Esophagus muscularis mucosa (tissue), 4 donors: ENCODE measurements around the gene FERMT3.

Experiments used
- CTCF ChIP-seq, 3 experiments: fragments of 200-600 bp in 2 of 3; fragments of 450-650 bp in 1 of 3; sonication (generic) in 2 of 3; IDR thresholded peaks; one replicate each; pipeline ENCODE4 v1.5.1; 2017 to 2019; ENCODE audit warnings: antibody characterized with exemption in 3 of 3, mild to moderate bottlenecking in 2 of 3, moderate library complexity in 1 of 3
- EP300 ChIP-seq: sonication (generic); formaldehyde crosslinking; IDR thresholded peaks from one replicate; pipeline ENCODE4 v1.6.1; 2017; ENCODE audit warnings: antibody characterized with exemption
- POLR2A ChIP-seq: fragments of 450-650 bp; IDR thresholded peaks from one replicate; pipeline ENCODE4 v1.6.1; 2017; ENCODE audit warnings: antibody characterized with exemption, moderate library complexity, mild to moderate bottlenecking, low read depth
- POLR2AphosphoS5 ChIP-seq, 2 donors: sonication (generic); formaldehyde crosslinking; IDR thresholded peaks; one replicate each; pipeline ENCODE4 v1.6.1; 2017; ENCODE audit warnings: antibody characterized with exemption in 2 of 2

- TF ChIP-seq CTCF (IDR thresholded peaks at IDR 0.05): no peak
- TF ChIP-seq POLR2A: no peak
- no peak for TF ChIP-seq POLR2AphosphoS5 (IDR thresholded peaks at IDR 0.05)
- no peak for TF ChIP-seq EP300
Measured at GRCh38 chr11:64218628-64219353, 12.3 kb downstream of the FERMT3 start.
